ENCODE measurements around the gene DIP2C. TPM values are rescaled to one million over a fixed set of nuclear protein-coding genes. Genes with fewer than 3 reads are reported as not detected.
"Not testable (repeated sequence)": the region's sequence is repeated elsewhere in the genome, so short reads cannot be mapped to it uniquely, and the experiment has no call there.

DIP2C gene
- total RNA-seq, 1 donor from 2014 or later, result 1.6 TPM

DNA sequence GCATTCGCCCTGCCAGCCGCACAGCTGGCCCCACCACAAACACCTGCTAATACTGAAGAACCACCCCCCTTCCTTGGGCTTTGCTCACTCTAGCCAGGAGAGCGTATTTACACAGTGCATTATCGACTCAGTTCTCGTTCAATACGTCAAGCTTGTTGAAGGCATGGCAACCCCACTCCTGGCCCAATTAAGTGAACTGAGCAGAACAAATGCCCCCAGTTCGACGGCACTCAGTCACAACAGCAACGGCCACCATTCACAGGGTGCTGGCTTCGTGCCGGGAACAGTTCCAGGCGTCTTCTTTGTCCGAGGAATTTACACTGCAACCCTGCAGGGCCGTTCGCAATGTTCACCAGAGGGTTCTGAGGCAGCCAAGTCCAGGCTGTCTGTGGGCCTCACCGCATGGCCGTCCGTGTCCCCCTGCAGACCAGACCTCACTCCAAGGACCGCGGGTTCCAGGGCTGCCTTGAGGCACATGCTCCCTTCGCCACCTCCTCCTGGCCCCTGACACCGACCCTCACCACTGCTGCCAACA is 175.3 kb downstream of the DIP2C start:
- intact Hi-C loops (cut with micrococcal nuclease), result loop anchor here (10.0 kb wide), 1 partner anchor 271 kb away; no protein-coding TSS in a partner anchor
- H3K27ac Mint-ChIP-seq, result no peak overlapping the region
- no peak overlapping the region for H3K4me3 Mint-ChIP-seq (ENCODE audit: low read depth)
- H3K27me3 Mint-ChIP-seq (ENCODE audit: low read depth), result peaks cover 11% of the 10 kb centered on the region
- peaks cover 8% of the 10 kb centered on the region for H3K4me1 Mint-ChIP-seq (ENCODE audit: low read depth)
- H3K36me3 Mint-ChIP-seq (ENCODE audit: low read depth), result no peaks in the 10 kb centered on the region
- DNase-seq (ENCODE audit: low spot score), result no peak
- H3K9me3 Mint-ChIP-seq, result no peaks in the 10 kb centered on the region

DNA sequence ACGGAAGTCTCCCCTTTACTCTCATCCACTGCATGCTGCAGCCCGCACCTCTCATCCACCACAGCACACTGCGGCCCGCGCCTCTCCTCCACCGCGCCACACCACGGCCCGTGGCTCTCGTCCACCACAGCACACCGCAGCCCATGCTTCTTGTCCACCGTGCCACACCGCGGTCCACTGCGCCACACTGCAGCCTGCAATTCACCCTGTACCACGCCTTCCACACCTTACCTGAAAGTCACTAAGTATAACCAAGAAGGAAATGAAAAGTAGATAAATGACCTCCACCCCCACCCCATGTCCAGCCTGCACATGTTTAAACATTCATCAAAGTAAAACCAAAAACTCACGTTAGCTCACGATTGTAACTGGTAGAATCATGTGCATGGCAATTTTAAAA is 176.1 kb downstream of the DIP2C start:
- no peaks in the 10 kb centered on the region for H3K36me3 Mint-ChIP-seq (ENCODE audit: low read depth)
- H3K4me1 Mint-ChIP-seq (ENCODE audit: low read depth), result peaks cover 8% of the 10 kb centered on the region
- DNase-seq (ENCODE audit: low spot score), result no peak
- H3K27me3 Mint-ChIP-seq (ENCODE audit: low read depth), result peaks cover 11% of the 10 kb centered on the region
- H3K9me3 Mint-ChIP-seq, result no peaks in the 10 kb centered on the region
- no peak overlapping the region for H3K4me3 Mint-ChIP-seq (ENCODE audit: low read depth)
- intact Hi-C loops (cut with micrococcal nuclease), result loop anchor here (10.0 kb wide), 1 partner anchor 271 kb away; no protein-coding TSS in a partner anchor
- H3K27ac Mint-ChIP-seq, result no peak overlapping the region

DNA sequence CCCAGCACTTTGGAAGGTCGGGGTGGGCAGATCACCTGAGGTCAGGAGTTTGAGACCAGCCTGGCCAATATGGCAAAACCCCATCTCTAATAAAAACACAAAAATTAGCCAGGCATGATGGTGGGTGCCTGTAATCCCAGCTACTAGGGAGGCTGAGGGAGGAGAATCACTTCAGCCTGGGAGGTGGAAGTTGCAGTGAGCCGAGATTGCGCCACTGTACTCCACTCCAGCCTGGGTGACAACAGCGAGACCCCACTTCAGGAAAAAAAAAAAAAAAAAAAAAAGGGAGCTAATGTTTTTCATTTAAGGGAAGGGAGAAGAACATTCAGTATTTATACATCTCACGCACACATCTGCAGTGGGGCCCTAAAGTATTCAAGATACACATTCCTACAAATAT is 176.8 kb downstream of the DIP2C start:
- DNase-seq (ENCODE audit: low spot score), result not testable (repeated sequence)

DNA sequence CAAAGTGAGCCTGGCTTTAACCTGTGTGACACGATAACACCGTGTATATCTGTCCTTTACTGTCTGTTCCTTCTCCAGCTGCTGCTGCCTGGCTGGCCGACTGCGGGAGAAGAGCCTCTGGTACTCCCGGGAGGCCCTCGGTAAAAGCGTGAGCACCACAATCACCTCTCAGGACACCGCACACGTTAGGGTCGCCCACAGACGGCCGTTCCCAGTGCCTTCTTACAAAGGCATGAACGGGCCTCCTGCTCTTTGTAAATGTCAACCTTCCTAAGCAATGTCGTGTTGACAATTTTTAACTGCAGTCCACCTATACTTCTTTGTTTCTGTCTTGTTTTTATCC is 177.6 kb downstream of the DIP2C start:
- H3K4me3 Mint-ChIP-seq (ENCODE audit: low read depth), result no peak overlapping the region
- H3K27me3 Mint-ChIP-seq (ENCODE audit: low read depth), result peaks cover 11% of the 10 kb centered on the region
- no peak overlapping the region for H3K27ac Mint-ChIP-seq
- peaks cover 8% of the 10 kb centered on the region for H3K4me1 Mint-ChIP-seq (ENCODE audit: low read depth)
- intact Hi-C loops (cut with micrococcal nuclease), result loop anchor here (10.0 kb wide), 1 partner anchor 273 kb away; no protein-coding TSS in a partner anchor
- no peaks in the 10 kb centered on the region for H3K36me3 Mint-ChIP-seq (ENCODE audit: low read depth)
- H3K9me3 Mint-ChIP-seq, result no peaks in the 10 kb centered on the region
- no peak for DNase-seq (ENCODE audit: low spot score)

More for the DNA sequence above, 176.8 kb downstream of the DIP2C start:
- H3K9me3 Mint-ChIP-seq; H3K4me1 Mint-ChIP-seq (ENCODE audit: low read depth); H3K36me3 Mint-ChIP-seq (ENCODE audit: low read depth); H3K27ac Mint-ChIP-seq; H3K4me3 Mint-ChIP-seq (ENCODE audit: low read depth): not testable (repeated sequence)
- intact Hi-C loops (cut with micrococcal nuclease), result loop anchor here (10.0 kb wide), 1 partner anchor 272 kb away; no protein-coding TSS in a partner anchor
- peaks cover 11% of the 10 kb centered on the region for H3K27me3 Mint-ChIP-seq (ENCODE audit: low read depth)

DNA sequence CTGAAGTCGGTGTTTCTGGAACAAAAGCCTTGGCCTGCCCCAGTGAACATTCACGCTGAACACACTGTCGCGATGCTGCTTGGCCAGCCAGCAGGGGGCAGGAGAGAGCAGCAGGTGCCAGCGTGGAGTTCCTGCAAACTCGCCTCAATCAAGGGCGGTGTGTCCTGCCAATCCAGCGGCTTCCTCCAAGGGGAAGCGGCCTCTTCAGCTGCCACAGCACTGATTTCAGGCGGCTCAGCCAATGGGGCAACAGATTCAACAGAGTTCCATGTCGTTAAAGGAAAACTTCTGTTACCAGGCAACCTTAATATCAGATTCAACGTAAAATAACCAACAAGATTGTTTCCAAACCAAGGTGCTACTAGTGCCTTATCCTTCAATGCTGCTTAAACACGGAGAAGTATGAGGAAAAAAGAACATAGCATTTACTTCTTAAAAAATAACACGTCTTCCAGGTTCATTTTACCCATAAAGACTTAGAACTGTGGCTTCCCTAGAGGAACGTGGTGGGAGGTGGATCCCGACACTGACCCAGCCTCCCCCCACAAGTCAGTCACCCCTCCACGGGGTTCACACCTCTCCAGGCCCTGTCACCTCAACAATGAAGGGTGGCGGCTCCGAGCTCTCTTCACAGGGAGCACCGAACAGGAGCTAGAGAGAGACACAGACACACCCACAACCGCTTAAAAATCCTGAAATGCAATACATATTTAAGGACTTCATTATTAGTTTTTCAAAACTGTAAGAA is 178.2 kb downstream of the DIP2C start:
- peak; percentile 65 for DNase-seq (ENCODE audit: low spot score)
- Mint-ChIP-seq H3K36me3 (ENCODE audit: low read depth) (no peaks in the 10 kb centered on the region), H3K4me3 (ENCODE audit: low read depth) (no peak overlapping the region), H3K27me3 (ENCODE audit: low read depth) (peaks cover 11% of the 10 kb centered on the region), H3K9me3 (no peaks in the 10 kb centered on the region), H3K4me1 (ENCODE audit: low read depth) (peaks cover 8% of the 10 kb centered on the region), H3K27ac (no peak overlapping the region)
- intact Hi-C loops (cut with micrococcal nuclease), result loop anchor here (10.0 kb wide), 1 partner anchor 274 kb away; no protein-coding TSS in a partner anchor

DNA sequence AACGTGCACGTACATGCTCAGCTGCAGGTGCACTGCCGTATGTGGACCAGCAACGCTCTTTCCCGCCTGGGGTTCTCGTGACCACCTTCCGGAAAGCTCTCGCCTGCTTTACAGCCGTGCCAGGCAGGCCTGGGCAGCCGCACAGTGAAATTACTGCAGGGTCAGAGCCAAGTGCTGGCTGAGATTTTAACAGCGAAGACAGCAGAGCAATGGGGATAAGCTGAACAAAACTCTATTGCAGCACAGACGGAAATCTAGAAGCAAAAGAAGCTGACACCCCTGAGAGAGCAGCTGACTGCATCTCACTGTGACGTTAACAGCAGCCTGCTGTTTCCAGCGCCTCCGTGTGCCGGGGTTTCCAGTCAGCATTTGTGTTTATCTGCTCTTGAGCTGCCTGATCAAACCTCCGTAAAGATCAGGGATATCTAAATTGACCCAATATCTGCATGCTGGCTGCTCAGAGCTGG is 179.0 kb downstream of the DIP2C start:
- Mint-ChIP-seq H3K27me3 (ENCODE audit: low read depth) (peaks cover 11% of the 10 kb centered on the region), H3K36me3 (ENCODE audit: low read depth) (no peaks in the 10 kb centered on the region), H3K4me3 (ENCODE audit: low read depth) (no peak overlapping the region), H3K27ac (no peak overlapping the region), H3K4me1 (ENCODE audit: low read depth) (peaks cover 8% of the 10 kb centered on the region), H3K9me3 (no peaks in the 10 kb centered on the region)
- no peak for DNase-seq (ENCODE audit: low spot score)
- intact Hi-C loops (cut with micrococcal nuclease), result loop anchor here (10.0 kb wide), 1 partner anchor 274 kb away; no protein-coding TSS in a partner anchor

DNA sequence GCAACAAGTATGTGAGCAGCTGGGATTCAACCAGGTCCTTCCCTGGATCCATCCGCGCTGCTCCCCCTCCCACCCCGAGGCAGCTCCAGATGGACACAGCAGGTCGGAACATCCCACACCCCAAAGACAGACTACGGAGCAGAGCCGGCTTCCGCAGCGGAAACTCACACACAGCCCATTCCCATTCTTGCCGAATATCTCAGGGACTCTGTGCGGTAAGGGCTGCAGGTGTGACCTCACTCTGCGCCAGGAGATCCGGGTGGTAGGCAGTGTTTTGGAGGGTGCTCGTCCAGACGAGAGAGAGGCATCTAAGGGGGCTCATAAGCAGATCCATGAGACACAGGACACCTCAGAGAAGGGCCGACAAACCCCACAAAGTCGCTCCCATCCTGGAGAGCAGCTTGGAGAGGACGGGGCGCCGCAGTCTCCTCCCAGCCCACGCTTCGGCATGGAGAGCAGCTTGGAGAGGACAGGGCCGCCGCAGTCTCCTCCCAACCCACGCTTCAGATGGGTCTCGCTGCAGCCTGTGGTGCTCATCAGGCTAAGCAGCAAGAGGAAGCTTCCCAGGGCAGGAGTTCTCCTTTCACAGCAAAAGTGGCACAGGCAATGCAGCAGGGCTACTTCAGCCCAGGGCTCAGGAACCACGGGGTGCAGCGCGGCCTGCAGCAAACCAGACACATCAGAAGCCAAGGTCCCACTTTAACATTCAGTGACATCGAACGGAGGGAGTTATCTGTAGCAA is 179.9 kb downstream of the DIP2C start:
- DNase-seq (ENCODE audit: low spot score), result no peak
- H3K4me1 Mint-ChIP-seq (ENCODE audit: low read depth), result peaks cover 8% of the 10 kb centered on the region
- H3K27me3 Mint-ChIP-seq (ENCODE audit: low read depth), result peaks cover 11% of the 10 kb centered on the region
- intact Hi-C loops (cut with micrococcal nuclease), result loop anchor here (10.0 kb wide), 1 partner anchor 275 kb away; no protein-coding TSS in a partner anchor
- no peaks in the 10 kb centered on the region for H3K36me3 Mint-ChIP-seq (ENCODE audit: low read depth)
- H3K4me3 Mint-ChIP-seq (ENCODE audit: low read depth), result no peak overlapping the region
- no peaks in the 10 kb centered on the region for H3K9me3 Mint-ChIP-seq
- no peak overlapping the region for H3K27ac Mint-ChIP-seq

DNA sequence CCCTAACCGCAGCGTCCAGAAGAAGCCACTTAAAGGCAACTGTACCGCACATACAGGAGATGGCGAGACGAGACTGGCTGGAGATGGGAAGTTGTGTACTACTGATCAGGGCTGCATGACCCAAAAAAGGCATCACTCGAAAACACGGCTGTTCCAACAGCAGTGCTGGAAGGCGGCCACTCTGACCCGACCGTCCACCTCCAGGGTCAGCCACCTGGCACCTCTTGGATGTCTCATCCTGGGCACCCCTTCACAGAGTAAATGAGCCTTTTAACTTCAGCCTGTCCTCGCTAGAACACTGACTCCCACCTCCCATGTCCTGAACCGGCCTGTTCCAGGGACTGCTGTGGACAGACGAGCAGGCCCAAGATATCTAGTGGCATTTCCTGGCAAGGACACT is 180.7 kb downstream of the DIP2C start:
- intact Hi-C loops (cut with micrococcal nuclease), result no loop called here
- Mint-ChIP-seq H3K27me3 (ENCODE audit: low read depth) (peaks cover 11% of the 10 kb centered on the region), H3K36me3 (ENCODE audit: low read depth) (no peaks in the 10 kb centered on the region), H3K9me3 (no peaks in the 10 kb centered on the region), H3K4me1 (ENCODE audit: low read depth) (peaks cover 8% of the 10 kb centered on the region), H3K27ac (no peak overlapping the region), H3K4me3 (ENCODE audit: low read depth) (no peak overlapping the region)
- DNase-seq (ENCODE audit: low spot score), result no peak

DNA sequence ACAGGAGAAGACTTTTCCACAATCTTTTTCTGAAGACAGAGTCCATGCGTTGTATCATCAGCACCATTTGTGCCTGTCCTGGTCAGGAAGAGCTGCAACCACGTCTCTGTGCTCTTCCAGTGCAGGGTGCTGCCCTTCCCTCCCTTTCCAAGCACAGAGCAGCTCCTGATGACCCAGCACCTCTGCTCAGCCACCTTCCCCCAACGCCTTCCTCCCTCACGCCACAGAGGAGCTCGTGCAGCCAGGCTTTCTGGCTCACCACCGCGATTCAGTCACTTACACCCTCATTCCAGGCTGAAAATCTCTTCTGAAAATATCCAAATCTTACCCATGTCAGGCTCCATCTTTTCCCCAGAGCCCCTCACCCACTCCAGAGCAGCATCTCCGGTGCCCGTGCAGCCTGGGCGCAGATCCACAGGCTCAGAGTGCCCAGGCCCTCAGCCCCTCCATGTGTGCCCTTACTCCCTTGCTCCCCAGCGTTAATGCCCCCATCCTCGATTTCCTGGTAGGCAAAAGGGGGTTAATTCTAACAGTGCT is 181.5 kb downstream of the DIP2C start:
- peaks cover 5% of the 10 kb centered on the region for H3K4me1 Mint-ChIP-seq (ENCODE audit: low read depth)
- intact Hi-C loops (cut with micrococcal nuclease), result no loop called here
- no peak overlapping the region for H3K27ac Mint-ChIP-seq
- no peak overlapping the region for H3K4me3 Mint-ChIP-seq (ENCODE audit: low read depth)
- H3K27me3 Mint-ChIP-seq (ENCODE audit: low read depth), result peaks cover 10% of the 10 kb centered on the region
- no peaks in the 10 kb centered on the region for H3K36me3 Mint-ChIP-seq (ENCODE audit: low read depth)
- no peaks in the 10 kb centered on the region for H3K9me3 Mint-ChIP-seq
- no peak for DNase-seq (ENCODE audit: low spot score)

DNA sequence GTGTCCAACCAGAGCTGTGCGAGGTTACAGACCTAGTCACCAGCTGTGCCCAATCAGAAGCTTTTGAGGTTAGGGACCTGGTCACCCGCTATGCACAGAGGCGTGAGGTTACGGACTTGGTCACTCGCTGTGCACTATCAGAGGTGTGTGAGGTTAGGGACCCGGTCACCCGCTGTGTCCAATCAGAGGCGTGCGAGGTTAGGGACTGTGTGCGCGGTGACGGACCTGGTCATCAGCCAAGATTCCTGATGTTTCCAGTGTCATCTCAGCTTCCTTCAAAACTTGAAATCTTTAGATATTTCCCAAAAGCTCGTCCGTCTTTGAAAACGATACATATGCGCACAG is 182.1 kb downstream of the DIP2C start:
- peaks cover 13% of the 10 kb centered on the region for H3K27me3 Mint-ChIP-seq (ENCODE audit: low read depth)
- DNase-seq (ENCODE audit: low spot score), result no peak
- no peak overlapping the region for H3K27ac Mint-ChIP-seq
- no peaks in the 10 kb centered on the region for H3K9me3 Mint-ChIP-seq
- H3K4me3 Mint-ChIP-seq (ENCODE audit: low read depth), result no peak overlapping the region
- no peaks in the 10 kb centered on the region for H3K36me3 Mint-ChIP-seq (ENCODE audit: low read depth)
- intact Hi-C loops (cut with micrococcal nuclease), result no loop called here
- peaks cover 5% of the 10 kb centered on the region for H3K4me1 Mint-ChIP-seq (ENCODE audit: low read depth)

DNA sequence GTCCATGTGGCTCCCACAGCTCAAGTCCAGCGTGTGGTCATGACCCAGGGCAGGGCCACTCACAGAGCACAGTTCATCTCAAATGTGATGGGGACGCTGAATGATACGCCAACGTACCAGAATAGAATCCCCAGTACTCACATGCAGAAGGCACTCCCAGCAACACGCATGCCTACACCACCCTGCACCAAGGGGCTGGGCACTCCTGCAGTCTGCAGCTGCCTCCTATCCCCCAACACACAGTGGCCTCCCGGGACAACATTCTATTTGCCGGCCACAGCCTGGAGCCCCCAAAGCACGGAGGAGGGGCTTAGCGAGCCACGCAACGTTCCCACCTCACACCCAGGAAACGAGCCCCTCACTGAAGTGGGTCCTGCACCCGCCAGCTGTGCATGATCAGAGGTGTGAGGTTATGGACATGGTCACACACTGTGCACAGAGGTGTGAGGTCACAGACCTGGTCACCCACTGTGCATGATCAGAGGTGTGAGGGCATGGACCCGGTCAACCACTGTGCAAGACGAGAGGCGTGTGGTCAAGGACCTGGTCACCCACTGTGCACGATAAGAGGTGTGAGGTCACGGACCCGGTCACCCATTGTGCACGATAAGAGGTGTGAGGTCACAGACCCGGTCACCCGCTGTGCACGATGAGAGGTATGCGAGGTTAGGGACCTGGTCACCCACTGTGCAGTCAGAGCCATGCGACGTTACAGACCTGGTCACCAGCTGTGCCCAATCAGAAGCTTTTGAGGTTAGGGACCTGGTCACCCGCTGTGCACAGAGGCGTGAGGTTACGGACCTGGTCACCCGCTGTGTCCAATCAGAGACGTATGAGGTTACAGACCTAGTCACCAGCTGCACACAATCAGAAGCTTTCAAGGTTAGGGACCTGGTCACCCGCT is 182.8 kb downstream of the DIP2C start:
- no peak for DNase-seq (ENCODE audit: low spot score)
- Mint-ChIP-seq H3K27me3 (ENCODE audit: low read depth) (peaks cover 14% of the 10 kb centered on the region), H3K27ac (no peak overlapping the region), H3K36me3 (ENCODE audit: low read depth) (no peaks in the 10 kb centered on the region), H3K9me3 (no peaks in the 10 kb centered on the region), H3K4me3 (ENCODE audit: low read depth) (no peak overlapping the region), H3K4me1 (ENCODE audit: low read depth) (peaks cover 5% of the 10 kb centered on the region)
- intact Hi-C loops (cut with micrococcal nuclease), result no loop called here

DNA sequence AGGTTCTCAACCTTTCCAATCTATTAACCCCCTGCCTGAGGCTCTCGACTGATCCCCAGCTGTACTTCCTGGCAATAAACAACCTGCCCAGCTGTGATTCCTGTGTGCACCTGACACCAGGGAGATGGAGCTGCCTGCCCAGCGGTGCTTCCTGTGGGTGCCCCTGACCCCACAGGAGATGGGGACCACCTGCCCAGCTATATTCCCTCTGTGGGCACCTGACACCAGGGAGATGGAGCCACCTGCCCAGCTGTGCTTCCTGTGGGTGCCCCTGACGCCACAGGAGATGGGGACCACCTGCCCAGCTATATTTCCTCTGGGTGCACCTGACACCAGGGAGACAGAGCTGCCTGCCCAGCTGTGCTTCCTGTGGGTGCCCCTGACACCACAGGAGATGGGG is 184.0 kb downstream of the DIP2C start:
- Mint-ChIP-seq H3K4me1 (ENCODE audit: low read depth) (no peaks in the 10 kb centered on the region), H3K27ac (no peak overlapping the region), H3K4me3 (ENCODE audit: low read depth) (no peak overlapping the region), H3K27me3 (ENCODE audit: low read depth) (peaks cover 9% of the 10 kb centered on the region), H3K36me3 (ENCODE audit: low read depth) (no peaks in the 10 kb centered on the region), H3K9me3 (no peaks in the 10 kb centered on the region)
- intact Hi-C loops (cut with micrococcal nuclease), result no loop called here
- no peak for DNase-seq (ENCODE audit: low spot score)
